ENCODE data around the gene AOC2.

Gene AOC2, protein sequence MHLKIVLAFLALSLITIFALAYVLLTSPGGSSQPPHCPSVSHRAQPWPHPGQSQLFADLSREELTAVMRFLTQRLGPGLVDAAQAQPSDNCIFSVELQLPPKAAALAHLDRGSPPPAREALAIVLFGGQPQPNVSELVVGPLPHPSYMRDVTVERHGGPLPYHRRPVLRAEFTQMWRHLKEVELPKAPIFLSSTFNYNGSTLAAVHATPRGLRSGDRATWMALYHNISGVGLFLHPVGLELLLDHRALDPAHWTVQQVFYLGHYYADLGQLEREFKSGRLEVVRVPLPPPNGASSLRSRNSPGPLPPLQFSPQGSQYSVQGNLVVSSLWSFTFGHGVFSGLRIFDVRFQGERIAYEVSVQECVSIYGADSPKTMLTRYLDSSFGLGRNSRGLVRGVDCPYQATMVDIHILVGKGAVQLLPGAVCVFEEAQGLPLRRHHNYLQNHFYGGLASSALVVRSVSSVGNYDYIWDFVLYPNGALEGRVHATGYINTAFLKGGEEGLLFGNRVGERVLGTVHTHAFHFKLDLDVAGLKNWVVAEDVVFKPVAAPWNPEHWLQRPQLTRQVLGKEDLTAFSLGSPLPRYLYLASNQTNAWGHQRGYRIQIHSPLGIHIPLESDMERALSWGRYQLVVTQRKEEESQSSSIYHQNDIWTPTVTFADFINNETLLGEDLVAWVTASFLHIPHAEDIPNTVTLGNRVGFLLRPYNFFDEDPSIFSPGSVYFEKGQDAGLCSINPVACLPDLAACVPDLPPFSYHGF

DNA sequence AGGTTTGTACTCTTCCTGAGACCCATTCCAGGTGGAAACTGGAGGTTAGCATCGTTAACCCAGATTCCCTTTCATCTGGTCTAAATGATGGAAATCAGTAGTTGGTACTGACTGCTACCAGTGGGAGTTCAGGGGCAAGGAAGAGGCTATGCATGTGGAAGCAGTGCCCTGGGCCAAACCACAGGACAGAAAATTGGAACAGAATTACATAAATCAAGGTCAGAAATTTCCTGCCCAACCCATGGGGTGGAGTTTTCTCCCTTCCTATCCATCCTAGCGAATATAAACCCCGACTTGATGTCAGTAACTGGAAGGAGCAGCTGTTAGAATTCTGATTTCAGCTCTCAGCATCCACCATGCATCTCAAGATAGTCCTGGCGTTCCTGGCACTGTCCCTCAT, at the start of gene AOC2:
AOC2 (plus strand) TSS at position 310 of the 400 bp plus-strand sequence; CDS start at position 357, 47 bp downstream.
- no peak for DNase-seq

DNA sequence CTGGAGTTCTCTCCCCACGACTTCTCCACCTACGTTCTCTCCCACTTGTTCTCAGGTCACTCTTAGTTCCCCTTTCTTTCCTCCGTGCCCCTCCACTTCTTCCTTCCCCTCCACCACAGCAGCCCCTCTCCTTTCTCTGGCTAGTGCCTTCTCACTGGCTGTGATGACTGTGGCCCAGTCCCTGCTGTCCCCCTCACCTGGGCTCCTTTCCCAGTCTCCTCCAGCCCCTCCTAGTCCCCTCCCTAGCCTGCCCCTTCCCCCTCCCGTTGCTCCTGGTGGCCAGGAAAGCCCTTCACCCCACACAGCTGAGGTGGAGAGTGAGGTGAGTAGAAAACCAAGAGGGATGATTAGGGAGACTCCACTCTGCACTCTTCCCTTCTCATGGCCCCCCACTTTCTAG, 49.3 kb upstream of the AOC2 start:
- no peak for DNase-seq

DNA sequence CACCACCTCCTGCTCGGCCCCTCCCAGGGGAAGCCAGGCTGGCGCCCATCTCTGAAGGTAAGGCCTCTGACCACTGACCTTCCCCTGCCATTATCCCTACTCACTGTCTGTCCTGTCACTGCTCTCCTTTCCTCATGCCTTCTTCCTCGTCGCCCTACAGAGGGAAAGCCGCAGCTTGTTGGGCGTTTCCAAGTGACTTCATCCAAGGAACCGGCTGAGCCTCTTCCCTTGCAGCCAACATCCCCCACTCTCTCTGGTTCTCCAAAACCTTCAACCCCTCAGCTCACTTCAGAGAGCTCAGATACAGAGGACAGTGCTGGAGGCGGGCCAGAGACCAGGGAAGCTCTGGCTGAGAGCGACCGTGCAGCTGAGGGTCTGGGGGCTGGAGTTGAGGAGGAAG, 48.9 kb upstream of the AOC2 start:
- DNase-seq, result no peak

DNA sequence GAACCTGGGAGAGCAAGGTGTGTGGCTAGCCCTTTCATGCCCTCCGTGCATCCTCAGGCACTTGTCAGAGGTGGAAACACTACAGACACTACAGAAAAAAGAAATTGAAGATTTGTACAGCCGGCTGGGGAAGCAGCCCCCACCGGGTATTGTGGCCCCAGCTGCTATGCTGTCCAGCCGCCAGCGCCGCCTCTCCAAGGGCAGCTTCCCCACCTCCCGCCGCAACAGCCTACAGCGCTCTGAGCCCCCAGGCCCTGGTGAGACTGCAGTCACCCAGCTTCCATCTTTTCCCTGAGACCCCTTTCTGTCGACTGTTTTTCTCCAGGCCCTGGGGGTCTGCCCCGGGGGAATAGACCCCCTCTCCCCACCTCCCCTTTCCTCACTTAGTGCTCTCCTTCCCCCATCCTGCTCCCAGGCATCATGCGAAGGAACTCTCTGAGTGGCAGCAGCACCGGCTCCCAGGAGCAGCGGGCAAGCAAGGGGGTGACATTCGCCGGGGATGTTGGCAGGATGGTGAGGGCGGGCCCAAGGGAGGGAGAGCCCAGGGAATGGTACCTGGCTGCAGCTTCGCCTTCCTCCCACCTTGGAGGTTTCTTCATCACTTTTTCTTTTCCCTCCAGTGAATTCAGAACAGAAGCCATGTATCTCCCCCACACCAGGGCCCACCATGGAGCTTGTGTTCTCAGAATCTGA, 48.2 kb upstream of the AOC2 start:
- DNase-seq, result no peak

DNA sequence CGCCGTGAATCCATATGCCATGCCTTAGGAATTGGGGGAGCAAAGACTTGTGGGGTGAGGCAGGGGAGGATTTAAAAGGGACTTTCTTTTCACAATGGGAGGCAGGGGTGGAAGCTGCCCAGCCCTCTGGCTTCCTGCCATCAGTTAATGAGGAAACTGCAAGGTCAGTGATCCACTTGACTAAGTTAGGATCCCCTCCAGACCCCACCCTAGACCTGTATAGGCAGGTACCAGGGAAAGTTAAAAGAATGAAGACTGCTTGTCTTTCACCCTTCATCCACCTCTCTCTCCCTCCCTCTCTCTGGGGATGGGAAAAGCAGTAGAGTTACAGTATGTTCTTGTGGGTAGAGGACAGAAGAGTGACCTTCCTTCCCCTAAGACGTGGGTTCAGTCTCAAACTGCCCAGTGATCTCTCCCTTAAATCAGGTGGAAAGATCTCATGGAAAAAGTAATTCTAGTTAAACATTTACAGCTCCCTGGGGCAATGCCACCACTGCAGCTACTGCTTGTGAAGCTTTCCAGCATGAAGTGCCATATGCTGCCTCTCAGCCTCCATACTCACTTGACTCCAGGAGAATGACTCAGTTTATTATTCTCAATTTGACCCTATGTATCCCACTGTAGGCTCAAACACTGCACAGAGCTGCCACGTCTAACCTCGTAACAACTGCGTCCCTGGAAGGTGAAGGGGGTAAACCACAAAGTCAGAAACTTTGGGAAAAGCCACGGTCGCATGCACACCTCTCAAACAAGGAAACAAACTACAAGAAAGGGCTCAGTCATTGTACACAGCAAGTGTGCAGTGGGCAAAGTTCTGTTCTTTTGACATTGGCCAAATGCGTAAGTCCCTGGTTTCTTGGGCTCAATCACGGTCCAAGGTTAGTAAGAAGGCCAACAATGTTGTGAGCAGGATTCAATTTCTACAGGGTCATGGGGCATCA, 47.0 kb upstream of the AOC2 start:
- no peak for DNase-seq

DNA sequence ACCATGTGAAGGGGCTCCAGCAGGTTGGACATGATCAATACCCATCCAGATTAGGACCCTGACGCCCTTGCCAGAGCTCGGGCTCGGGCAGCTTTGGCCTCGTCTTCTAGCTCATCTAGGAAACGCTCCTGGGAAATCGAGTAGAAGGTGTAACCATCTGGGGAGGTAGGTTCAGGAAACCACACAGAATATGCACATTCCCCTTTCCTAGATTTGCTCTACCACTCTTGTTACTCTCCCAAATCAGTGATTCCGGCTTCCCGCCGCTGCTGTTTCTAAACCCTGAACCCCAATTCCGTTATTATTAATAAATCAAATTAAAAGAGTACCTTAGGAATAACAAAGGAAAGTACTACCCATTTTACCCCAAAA, 46.4 kb upstream of the AOC2 start:
- DNase-seq, result no peak

DNA sequence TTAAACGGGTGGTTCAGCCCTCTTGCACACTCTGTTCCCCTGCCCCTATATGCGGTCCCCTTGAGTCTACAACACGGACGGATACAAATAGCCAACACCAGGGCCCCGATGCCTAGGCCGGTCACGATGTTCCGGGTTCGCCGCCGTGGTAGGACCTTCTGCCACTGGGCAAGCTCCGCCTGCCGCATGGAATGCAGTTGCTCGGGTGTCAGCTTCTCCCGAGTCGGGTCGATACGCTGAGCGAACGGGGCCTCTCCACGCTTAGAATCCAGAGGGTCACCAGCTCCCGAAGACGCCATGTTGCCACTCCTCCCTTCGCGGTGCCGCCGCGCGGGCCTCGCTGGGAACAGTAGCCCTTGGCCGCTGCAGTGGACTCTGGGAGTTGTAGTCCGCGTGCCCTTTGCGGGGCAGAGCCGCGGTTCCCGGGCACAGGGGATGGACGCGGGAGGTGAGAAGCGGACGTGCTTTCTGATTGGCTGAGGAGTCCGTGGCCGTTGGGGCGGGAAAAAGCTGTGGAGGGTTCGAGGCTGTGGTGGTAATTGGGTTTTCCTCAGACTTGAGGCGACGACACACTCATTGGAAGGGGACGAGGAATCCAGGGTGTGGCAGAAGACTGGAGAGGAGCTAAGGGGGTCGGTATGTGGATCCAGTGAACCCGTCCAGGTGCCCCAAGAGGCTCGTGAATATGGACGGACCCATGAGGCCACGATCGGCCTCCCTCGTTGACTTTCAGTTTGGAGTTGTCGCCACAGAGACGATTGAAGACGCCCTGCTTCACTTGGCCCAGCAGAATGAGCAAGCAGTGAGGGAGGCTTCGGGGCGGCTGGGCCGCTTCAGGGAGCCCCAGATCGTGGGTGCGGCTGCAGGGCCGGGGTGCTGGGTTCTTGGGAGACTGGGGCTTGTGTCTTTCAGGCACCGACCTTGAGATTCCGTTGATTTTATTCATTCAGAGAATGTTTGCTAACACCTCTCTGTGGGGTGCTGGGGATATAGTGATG, 45.7 kb upstream of the AOC2 start, which contains the start of the genes CNTD1 and COA3:
CNTD1 (plus strand) TSS at position 479 of the 998 bp plus-strand sequence; CDS start at position 686, 207 bp downstream.
COA3 (minus strand) TSS at position 322 of the 998 bp plus-strand sequence; CDS start at position 299, 23 bp downstream.
- DNase-seq, result peak; percentile 88

DNA sequence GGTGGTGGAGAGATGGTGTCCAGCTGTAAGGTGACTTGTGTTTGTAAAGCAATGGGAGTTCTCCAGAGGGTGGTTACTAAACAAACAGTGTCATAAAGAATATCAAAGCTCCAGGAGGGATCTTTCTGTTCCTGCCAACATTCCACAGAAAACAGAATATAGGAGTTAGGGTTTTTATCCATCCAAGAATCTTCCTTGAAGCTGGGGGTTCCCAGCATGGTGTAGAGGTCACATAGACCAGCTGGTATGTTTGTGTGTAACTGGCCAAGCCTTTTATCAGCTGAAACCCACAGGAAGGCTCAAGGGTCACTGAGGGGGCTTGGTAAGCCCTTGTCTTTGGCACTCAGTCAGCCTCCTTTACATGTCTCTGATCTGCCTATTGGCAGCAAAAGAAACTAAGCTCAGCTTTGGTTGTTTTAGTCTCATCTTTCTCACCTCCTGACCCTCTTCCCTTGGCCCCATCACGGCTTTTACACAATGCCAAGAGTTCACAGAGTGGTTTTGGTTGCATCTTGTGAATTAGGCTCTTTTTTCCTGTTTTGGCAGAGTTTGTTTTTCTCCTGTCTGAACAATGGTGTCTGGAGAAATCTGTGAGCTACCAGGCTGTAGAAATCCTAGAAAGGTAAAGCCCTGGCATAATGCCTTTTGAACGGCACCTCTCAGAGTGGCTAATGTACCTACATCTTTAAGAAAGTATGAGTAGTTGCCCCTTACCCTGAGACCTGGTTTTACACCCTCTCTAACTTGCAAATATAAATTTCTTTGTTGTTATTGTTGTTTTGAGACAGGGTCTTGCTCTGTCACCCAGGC, 41.1 kb upstream of the AOC2 start:
- DNase-seq, result no peak

DNA sequence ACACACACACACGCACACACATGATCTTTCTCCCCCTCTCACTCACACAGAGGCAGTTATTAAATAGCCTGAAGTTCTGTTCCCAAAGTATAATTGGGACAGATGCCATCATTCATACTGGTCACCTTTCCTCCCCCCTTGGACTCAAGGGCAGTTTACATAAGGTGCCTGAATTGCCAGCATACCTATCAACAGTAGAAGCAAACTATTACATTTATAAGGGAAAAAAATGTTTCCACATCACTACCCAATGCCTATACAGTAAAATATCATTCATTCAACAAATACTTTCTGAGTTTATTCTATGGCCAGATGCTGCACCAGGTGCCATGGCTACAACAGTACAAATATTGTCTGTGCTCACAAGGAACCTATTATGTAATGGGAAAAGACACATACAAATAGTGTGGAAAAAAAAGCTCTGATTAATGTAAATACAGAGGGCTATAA, 39.4 kb upstream of the AOC2 start:
- DNase-seq, result no peak

DNA sequence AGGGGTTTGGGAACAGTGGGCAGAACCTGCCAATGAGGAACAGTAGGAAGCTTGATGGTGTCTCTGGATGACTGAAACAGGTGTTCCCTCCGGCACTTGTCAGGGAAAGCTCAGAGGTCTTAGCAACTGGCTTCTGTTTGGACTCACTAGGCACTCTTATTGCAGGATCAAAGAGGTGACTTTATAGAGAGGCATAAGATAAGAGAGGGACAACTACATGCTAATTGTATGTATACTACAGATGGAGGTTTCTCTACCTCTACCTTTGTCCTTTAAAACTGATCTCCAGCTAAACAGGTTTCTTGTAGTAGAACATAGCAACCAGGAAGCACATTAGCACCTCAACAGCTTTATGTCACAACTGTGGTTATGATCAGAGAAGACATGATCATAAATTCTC, 38.1 kb upstream of the AOC2 start:
- no peak for DNase-seq

DNA sequence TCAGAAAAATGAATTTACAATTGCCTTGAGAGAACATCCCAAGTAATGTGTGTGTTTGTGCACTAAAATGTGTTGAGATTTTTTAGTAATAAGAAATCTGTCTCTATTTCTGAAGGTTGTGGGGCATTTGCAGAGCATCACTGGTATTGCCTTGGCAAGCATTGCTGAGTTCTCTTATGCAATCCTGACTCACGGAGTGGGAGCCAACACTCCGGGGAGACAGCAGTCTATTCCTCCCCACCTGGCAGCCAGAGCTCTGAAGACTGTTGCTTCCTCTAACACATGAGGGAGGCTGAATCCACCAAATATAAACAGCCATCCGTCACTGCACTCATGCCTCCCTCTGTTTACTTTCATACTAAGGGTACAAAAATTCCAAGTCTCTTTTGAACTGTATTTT, 35.1 kb upstream of the AOC2 start:
- DNase-seq, result no peak

DNA sequence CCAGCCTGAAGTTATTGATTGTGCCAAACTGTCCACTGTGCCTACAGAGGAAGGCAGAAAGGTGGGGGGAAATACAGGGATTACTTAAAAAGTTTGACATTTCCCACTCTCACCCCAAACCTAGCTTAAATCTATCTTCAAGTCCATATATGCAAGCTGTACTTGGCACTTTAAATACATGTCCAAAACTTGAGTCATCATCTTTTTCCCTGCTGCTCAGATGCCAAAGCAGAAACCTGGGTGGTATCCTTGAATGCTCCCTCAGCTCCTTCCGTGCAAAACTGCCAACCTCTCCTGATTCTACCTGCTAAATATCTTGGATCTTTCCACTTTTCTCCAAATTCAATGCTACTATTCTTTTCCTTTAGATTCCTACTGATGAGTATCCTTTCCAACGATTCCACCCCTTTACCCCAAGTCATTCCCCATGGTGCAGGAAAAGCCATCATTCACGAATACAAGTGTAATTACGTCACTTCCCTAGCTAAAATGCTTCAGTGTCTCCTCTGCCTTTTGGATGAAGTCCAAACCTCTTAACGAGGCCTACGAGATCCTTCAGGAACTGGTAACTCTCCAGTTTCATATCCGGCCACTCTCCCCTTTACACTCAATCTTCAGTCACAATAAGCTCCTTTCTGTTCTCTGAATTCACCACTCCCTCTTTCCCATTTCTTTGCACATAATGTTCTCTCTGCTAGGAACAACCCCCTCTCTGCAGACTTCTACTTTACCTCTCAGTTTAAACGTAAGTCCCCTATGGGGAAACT, 29.6 kb upstream of the AOC2 start:
- DNase-seq, result no peak

DNA sequence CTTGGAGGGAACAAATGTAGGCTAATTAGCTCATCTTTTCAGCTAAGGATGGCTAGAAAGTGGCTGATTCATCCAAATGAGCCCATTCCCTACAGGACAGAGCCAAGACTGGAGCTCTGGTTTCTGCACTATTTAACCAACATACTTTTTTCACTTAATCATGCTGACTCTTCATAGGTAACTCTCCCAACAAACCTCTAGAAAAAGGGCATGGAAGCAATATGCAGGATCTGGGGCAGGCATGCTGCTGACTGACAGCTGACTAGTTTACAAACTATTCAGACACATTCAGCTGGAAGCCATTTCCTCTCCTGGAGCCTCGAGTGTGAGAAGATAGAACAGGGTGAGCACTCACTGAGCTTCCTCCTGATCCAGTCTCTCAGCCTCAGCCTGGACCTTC, 26.5 kb upstream of the AOC2 start:
- no peak for DNase-seq

DNA sequence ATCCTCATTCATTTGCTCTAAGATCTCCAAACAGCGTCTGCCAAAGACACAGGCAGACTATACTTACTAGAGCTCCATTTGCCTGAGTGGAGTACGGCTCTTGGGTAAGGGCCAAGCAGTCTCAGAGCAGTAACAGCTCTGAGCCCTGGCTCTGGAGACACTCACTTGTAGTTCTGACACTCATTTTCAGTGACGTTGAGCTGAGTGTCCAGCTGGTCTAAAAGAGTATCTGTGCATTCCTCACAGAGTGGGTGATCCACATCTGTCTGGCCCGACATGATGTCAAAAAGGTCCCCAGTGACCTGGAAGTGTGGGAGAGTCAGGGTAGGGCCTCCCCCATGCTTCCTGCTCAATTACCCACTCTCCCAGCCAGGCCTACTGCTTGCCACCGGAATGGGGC, 26.0 kb upstream of the AOC2 start:
- DNase-seq, result no peak

DNA sequence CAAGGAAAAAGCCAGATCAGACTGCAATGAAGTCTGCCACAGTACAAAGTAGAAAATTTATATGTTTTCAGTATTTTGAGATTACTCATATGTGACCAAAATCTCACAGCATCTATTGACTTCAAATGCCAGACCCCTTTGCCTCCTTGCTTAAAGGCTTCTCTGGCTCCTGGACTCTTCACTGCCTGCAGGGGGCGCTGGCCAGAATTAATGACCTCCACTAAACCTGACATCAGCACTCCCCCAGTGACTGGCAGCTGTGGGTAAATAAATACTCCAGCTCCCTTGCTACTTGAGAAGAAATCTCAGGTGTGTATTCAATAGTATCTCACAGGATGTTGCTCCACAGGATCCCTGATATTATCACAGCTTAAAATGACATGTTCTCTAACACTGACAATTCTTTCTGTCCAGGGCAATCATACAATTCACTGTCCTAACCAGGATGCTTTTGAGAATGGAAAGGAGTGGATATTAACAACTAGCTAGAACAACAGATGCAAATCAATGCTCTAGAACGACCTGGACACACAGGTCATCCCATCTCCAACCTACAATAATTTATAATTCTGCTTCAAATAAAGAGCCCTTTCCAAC, 24.3 kb upstream of the AOC2 start:
- DNase-seq, result peak; percentile 85

DNA sequence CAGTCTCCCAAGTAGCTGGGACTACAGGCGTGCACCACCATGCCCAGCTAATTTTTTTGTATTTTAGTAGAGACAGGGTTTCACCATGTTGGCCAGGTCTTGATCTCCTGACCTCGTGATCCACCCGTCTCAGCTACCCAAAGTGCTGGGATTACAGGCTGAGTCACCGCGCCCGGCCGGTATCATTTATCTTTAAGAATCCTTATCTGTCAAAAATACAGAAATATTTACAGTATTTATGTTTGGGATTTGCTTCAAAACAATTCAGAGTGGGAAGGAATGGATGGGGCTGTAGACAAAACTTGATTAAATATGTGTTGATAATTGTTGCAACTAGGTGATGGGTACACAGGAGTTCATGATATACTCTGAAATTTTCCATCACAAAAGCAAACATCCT, 23.2 kb upstream of the AOC2 start:
- no peak for DNase-seq

DNA sequence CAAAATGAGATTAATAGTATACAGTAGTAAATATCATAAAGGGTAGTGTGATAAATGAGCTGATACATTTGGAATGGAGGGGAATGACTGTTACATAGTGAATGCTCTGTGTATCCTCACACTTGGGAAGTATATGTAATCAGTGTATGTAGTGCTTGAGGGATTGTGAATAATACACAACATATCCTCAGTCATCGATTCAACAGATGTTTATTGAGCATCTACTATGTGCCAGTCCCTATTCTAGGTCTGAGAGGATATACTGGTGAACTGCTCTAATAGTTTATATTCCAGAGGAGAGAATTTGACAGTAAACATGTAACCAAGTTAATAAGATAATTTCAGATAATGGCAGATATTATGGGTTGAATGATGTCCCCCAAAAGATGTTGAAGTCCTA, 16.9 kb upstream of the AOC2 start:
- DNase-seq, result no peak

DNA sequence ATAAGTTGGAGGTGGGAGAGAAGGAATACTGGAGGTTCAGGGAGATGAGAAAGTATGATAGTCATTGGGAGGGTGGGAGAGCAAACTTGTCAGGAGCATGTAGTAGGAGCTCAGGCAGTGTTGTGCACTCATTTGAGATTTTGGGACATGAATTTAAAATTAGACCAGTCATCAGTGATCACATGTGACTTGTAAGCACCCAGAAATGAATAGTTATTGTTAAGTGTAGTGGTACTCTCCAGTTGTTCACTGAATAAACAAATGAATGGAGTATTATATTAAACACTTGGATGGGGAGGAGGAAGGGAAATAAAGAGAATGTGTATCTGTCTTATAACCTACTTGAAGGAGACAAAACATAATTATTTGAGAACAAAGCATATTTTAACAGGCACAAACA, 13.4 kb upstream of the AOC2 start:
- DNase-seq, result no peak
